SK-N-MC (cell line): ENCODE measurements around the gene CCDC32.
"Not testable (repeated sequence)": the region's sequence is repeated elsewhere in the genome, so short reads cannot be mapped to it uniquely, and the experiment has no call there.

Experiments
- EZH2 ChIP-seq: fragments of 200-600 bp; sonication (generic); IDR thresholded peaks from one replicate; pipeline ENCODE4 v1.6.1; 2017; ENCODE audit warnings: antibody characterized with exemption
- FOXP2 ChIP-seq: optimal IDR thresholded peaks from 2 replicates; pipeline ENCODE3; 2011; ENCODE audit warnings: mild to moderate bottlenecking, moderate library complexity; ENCODE audit not compliant: insufficient read depth; ENCODE audit errors: extremely low read length, control extremely low read depth
- POLR2AphosphoS5 ChIP-seq: IDR thresholded peaks from 2 replicates; pipeline ENCODE4 v1.6.1; 2012; ENCODE audit warnings: mild to moderate bottlenecking, low read depth, low read length, borderline replicate concordance

DNA sequence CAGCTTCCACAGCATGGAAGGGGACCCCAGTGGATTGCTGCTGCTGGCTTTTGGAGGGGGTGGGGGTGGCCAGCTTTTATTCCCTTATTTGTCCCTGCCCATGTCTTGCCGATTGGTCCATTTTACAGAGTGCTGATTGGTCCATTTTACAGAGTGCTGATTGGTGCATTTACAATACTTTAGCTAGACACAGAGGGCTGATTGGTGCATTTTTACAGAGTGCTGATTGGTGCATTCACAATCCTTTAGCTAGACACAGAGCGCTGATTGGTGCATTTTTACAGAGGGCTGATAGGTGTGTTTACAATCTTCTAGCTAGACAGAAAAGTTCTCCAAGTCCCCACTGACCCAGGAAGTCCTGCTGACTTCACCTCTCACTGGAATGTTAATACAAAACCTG is 17.0 kb upstream of the CCDC32 start:
- not testable (repeated sequence) for TF ChIP-seq EZH2, FOXP2, POLR2AphosphoS5
